ENCODE results near the gene AATF. TPM values are rescaled to one million over a fixed set of nuclear protein-coding genes. Genes with fewer than 3 reads are reported as not detected.

The AATF gene
- total and polyA plus RNA-seq, 9 of the 15 experiments (the other 6 are each of a cell fraction or from before 2014, with no cell fraction given), result 34.5 to 133 (median 90.1) TPM

- TF ChIP-seq ZNF274 (IDR thresholded peaks at IDR 0.05; ENCODE audit: borderline replicate concordance, low read depth, low read length) (no peak), PPARD (CRISPR knock-in tag; IDR thresholded peaks at IDR 0.05) (no peak), MED1 (CRISPR knock-in tag; IDR thresholded peaks at IDR 0.05; ENCODE audit: borderline replicate concordance) (no peak), LEF1 (IDR thresholded peaks at IDR 0.05) (0 out of 2 replicates have a peak, but pooled peaks have one; percentile 30), ZNF263 (CRISPR knock-in tag; IDR thresholded peaks at IDR 0.05; ENCODE audit: borderline replicate concordance) (peak; percentile 79; the same call in 1 of the 2 replicates), WHSC1 (IDR thresholded peaks at IDR 0.05; ENCODE audit: low read length) (no peak), RBM22 (IDR thresholded peaks at IDR 0.05; ENCODE audit: low read depth, low read length, poor library complexity, severe bottlenecking) (no peak), CTCF (IDR thresholded peaks at IDR 0.05 in 2 of 3, conservative IDR thresholded peaks at IDR 0.05 in 1 of 3; ENCODE audit: insufficient read depth in 2 of 3, low read depth in 1 of 3, low read length in 3 of 3) (peak; percentile 85 to 93 (median 91)), ARHGAP35 (IDR thresholded peaks at IDR 0.05; ENCODE audit: partially characterized antibody) (no peak), SP1 (CRISPR knock-in tag; IDR thresholded peaks at IDR 0.05) (no peak), TCF15 (CRISPR knock-in tag; IDR thresholded peaks at IDR 0.05) (no peak), ZNF511 (CRISPR knock-in tag; IDR thresholded peaks at IDR 0.05) (no peak), AFF4 (CRISPR knock-in tag; IDR thresholded peaks at IDR 0.05) (no peak)
Measured at GRCh38 chr17:37047631-37048104, 98.9 kb downstream of the AATF start (continued).
